H9 (cell line): Measurements from ENCODE around the gene TTN. TPM values are rescaled to one million over a fixed set of nuclear protein-coding genes. Genes with fewer than 3 reads are reported as not detected.

Source experiments
- DNase-seq: peaks from one replicate; pipeline ENCODE4 v3.0.0-alpha.2; 2017
- H2AFZ ChIP-seq: one replicate; pipeline ENCODE4 v1.6.1; 2013; ENCODE audit warnings: mild to moderate bottlenecking, low read length, control low read depth, moderate library complexity
- H2AK5ac ChIP-seq: 2 replicates; pipeline ENCODE4 v1.6.1; 2013; ENCODE audit warnings: low read length, control low read depth, mixed read lengths; ENCODE audit not compliant: insufficient read length
- H2BK120ac ChIP-seq: one replicate; pipeline ENCODE4 v1.6.1; 2013; ENCODE audit warnings: low read depth, mild to moderate bottlenecking, low read length, control low read depth, inconsistent platforms; ENCODE audit not compliant: poor library complexity, severe bottlenecking
- H2BK12ac ChIP-seq: 2 replicates; pipeline ENCODE4 v1.6.1; 2013; ENCODE audit warnings: low read length, control low read depth, mixed read lengths, low read depth; ENCODE audit not compliant: insufficient read length
- H2BK15ac ChIP-seq: 2 replicates; pipeline ENCODE4 v1.6.1; 2013; ENCODE audit warnings: low read depth, low read length, control low read depth
- H2BK20ac ChIP-seq: one replicate; pipeline ENCODE4 v1.6.1; 2013; ENCODE audit warnings: low read depth, mild to moderate bottlenecking, low read length, control low read depth, inconsistent platforms; ENCODE audit not compliant: poor library complexity, severe bottlenecking
- H2BK5ac ChIP-seq: 2 replicates; pipeline ENCODE4 v1.6.1; 2013; ENCODE audit warnings: low read length, control low read depth, mixed read lengths; ENCODE audit not compliant: insufficient read length
- H3K14ac ChIP-seq: 2 replicates; pipeline ENCODE4 v1.6.1; 2013; ENCODE audit warnings: low read length, control low read depth; ENCODE audit not compliant: insufficient read depth
- H3K18ac ChIP-seq: 2 replicates; pipeline ENCODE4 v1.6.1; 2013; ENCODE audit warnings: low read depth, mild to moderate bottlenecking, mixed read lengths, low read length, control low read depth; ENCODE audit not compliant: insufficient read length
- H3K23ac ChIP-seq: 2 replicates; pipeline ENCODE4 v1.6.1; 2013; ENCODE audit warnings: low read length, control low read depth, mixed read lengths, low read depth; ENCODE audit not compliant: insufficient read length
- H3K23me2 ChIP-seq: 2 replicates; pipeline ENCODE4 v1.6.1; 2013; ENCODE audit warnings: low read depth, mild to moderate bottlenecking, mixed read lengths, low read length, control low read depth; ENCODE audit not compliant: insufficient read length, poor library complexity, severe bottlenecking
- H3K27ac ChIP-seq: 2 replicates; pipeline ENCODE4 v1.5.1; 2013; ENCODE audit warnings: low read length, control low read depth, mixed read lengths, low read depth; ENCODE audit not compliant: insufficient read length
- H3K27me3 ChIP-seq: 2 replicates; pipeline ENCODE4 v1.6.1; 2013; ENCODE audit warnings: low read length, control low read depth, inconsistent platforms; ENCODE audit not compliant: insufficient read depth
- H3K4ac ChIP-seq: 2 replicates; pipeline ENCODE4 v1.6.1; 2013; ENCODE audit warnings: low read depth, mild to moderate bottlenecking, control low read depth, inconsistent platforms, low read length, moderate library complexity
- H3K4me1 ChIP-seq: 2 replicates; pipeline ENCODE4 v1.6.1; 2013; ENCODE audit warnings: low read length, control low read depth, inconsistent platforms; ENCODE audit not compliant: insufficient read depth
- H3K4me2 ChIP-seq: 2 replicates; pipeline ENCODE4 v1.6.1; 2013; ENCODE audit warnings: low read length, control low read depth, mixed read lengths; ENCODE audit not compliant: insufficient read length, insufficient read depth
- H3K56ac ChIP-seq: 2 replicates; pipeline ENCODE4 v1.6.1; 2013; ENCODE audit warnings: low read depth, mild to moderate bottlenecking, mixed read lengths, low read length, control low read depth; ENCODE audit not compliant: insufficient read length
- H3K79me1 ChIP-seq: 2 replicates; pipeline ENCODE4 v1.6.1; 2013; ENCODE audit warnings: low read depth, mild to moderate bottlenecking, moderate library complexity, low read length, control low read depth, inconsistent platforms; ENCODE audit not compliant: insufficient read depth, poor library complexity, severe bottlenecking
- H3K79me2 ChIP-seq: 2 replicates; pipeline ENCODE4 v1.6.1; 2013; ENCODE audit warnings: low read length, control low read depth, inconsistent platforms; ENCODE audit not compliant: insufficient read depth
- H3K9ac ChIP-seq: 2 replicates; pipeline ENCODE4 v1.6.1; 2013; ENCODE audit warnings: low read length, control low read depth, mixed read lengths; ENCODE audit not compliant: insufficient read length; ENCODE audit errors: extremely low read depth
- H3K9me3 ChIP-seq: one replicate; pipeline ENCODE4 v1.6.1; 2013; ENCODE audit warnings: low read depth, low read length, inconsistent platforms; ENCODE audit not compliant: control insufficient read depth
- H3T11ph ChIP-seq: one replicate; pipeline ENCODE4 v1.6.1; 2013; ENCODE audit warnings: mild to moderate bottlenecking, low read length, control low read depth, inconsistent platforms
- H4K20me1 ChIP-seq: one replicate; pipeline ENCODE4 v1.6.1; 2013; ENCODE audit not compliant: control insufficient read depth, insufficient read length, insufficient read depth
- H4K5ac ChIP-seq: 2 replicates; pipeline ENCODE4 v1.6.1; 2013; ENCODE audit warnings: low read depth, mild to moderate bottlenecking, mixed read lengths, low read length, control low read depth; ENCODE audit not compliant: insufficient read length
- H4K8ac ChIP-seq: replicated peaks from 2 replicates; pipeline ENCODE4 v1.6.1; 2013; ENCODE audit warnings: low read length, control low read depth, mixed read lengths, low read depth; ENCODE audit not compliant: insufficient read length
- H4K91ac ChIP-seq: 2 replicates; pipeline ENCODE4 v1.6.1; 2013; ENCODE audit warnings: low read depth, mild to moderate bottlenecking, moderate library complexity, mixed read lengths, low read length, control low read depth; ENCODE audit not compliant: insufficient read length
- H3K27ac Mint-ChIP-seq, 3 experiments: 2 replicates in 2 of 3; 3 replicates in 1 of 3; pipeline ENCODE4 v1.8.0; 2020 to 2021; ENCODE audit warnings: mixed read lengths in 3 of 3, mild to moderate bottlenecking in 1 of 3, moderate library complexity in 1 of 3
- H3K27me3 Mint-ChIP-seq: 2 replicates; pipeline ENCODE4 v1.8.0; 2021; ENCODE audit warnings: low read depth, mild to moderate bottlenecking, moderate library complexity, mixed read lengths
- H3K36me3 Mint-ChIP-seq, 3 experiments: 2 replicates in 2 of 3; 3 replicates in 1 of 3; pipeline ENCODE4 v1.8.0; 2020 to 2021; ENCODE audit warnings: low read depth in 3 of 3, mixed read lengths in 3 of 3; ENCODE audit not compliant: insufficient read depth in 1 of 3
- H3K4me1 Mint-ChIP-seq, 2 experiments: 2 replicates each; pipeline ENCODE4 v1.8.0; 2020; ENCODE audit warnings: mixed read lengths in 2 of 2
- H3K4me3 Mint-ChIP-seq, 2 experiments: 2 replicates in 1 of 2; 3 replicates in 1 of 2; pipeline ENCODE4 v1.8.0; 2020 to 2021; ENCODE audit warnings: mild to moderate bottlenecking in 2 of 2, mixed read lengths in 2 of 2, moderate library complexity in 1 of 2
- H3K9me3 Mint-ChIP-seq, 2 experiments: 2 replicates in 1 of 2; 3 replicates in 1 of 2; pipeline ENCODE4 v1.8.0; 2020; ENCODE audit warnings: mild to moderate bottlenecking in 2 of 2, mixed read lengths in 2 of 2, moderate library complexity in 1 of 2
- WGBS: extraction: QIAGEN DNeasy Blood & Tissue Kit; methylation state at CpG from one replicate; pipeline ENCODE4 v1.1.7; 2013; ENCODE audit warnings: missing lambda C conversion rate, low lambda C conversion rate, mixed read lengths; ENCODE audit not compliant: insufficient read length; ENCODE audit errors: extremely low coverage; 5-methylcytosine and 5-hydroxymethylcytosine counted together
- total RNA-seq: library from RNA; stranded (reverse); gene quantifications from 2 replicates; pipeline ENCODE4 v1.2.1, GENCODE V29; 2021
- TF ChIP-seq, protein P1 (sequence below): fragments of 200-600 bp; sonication (generic); conservative IDR thresholded peaks from 3 replicates; pipeline ENCODE4 v1.8.0; 2021; ENCODE audit warnings: antibody characterized with exemption, mild to moderate bottlenecking

TTN gene
- total RNA-seq, 1 experiment from 2014 or later, result 0.70 TPM

DNA sequence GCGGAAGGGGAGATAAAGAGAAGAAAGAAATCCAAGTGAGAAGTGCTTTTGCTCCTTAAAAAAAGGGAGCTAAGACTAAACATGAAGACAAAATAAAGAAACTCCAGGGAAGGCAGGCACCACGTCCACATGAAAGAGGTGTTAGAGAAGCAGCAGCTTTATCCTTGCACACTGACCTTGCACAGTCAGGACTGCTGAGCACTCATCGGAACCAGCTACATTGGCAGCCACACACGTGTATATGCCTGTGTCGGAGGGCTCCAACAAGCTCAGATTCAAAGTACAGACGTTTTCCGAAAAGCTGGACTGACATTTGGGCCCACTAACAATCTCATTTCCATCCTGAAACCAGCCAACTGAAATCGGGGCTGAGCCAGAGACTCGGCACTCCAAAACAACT, 88.2 kb downstream of the TTN start:
- Histone ChIP-seq H2BK5ac (no peak overlapping the region), H3K9ac (no peak overlapping the region), H2BK12ac (no peak overlapping the region), H2BK20ac (no peak overlapping the region), H3K4me1 (peaks cover 6% of the 10 kb centered on the region), H3T11ph (no peak overlapping the region), H4K20me1 (no peaks in the 10 kb centered on the region), H3K27ac (no peak overlapping the region), H3K27me3 (no peaks in the 10 kb centered on the region), H2BK15ac (no peak overlapping the region), H3K79me1 (no peaks in the 10 kb centered on the region), H3K4me2 (no peak overlapping the region), H3K18ac (no peak overlapping the region), H3K79me2 (no peaks in the 10 kb centered on the region), H2AFZ (no peak overlapping the region), H4K8ac (no peak overlapping the region), H3K23me2 (no peaks in the 10 kb centered on the region), H3K14ac (no peak overlapping the region), H3K9me3 (no peaks in the 10 kb centered on the region), H3K56ac (no peak overlapping the region), H3K4ac (no peak overlapping the region), H4K5ac (no peak overlapping the region), H4K91ac (no peak overlapping the region), H2BK120ac (no peak overlapping the region), H2AK5ac (no peak overlapping the region), H3K23ac (no peak overlapping the region)
- no peak overlapping the region for H3K4me3 Mint-ChIP-seq
- peaks cover 2% of the 10 kb centered on the region; the same call in 1 of the 2 replicates for H3K27me3 Mint-ChIP-seq
- no peak overlapping the region; a peak in 1 of 7 replicates for H3K27ac Mint-ChIP-seq
- no peaks in the 10 kb centered on the region for H3K9me3 Mint-ChIP-seq
- no CpG with 5 or more reads among the region's 9 CpGs for WGBS
- TF ChIP-seq, protein P1, sequence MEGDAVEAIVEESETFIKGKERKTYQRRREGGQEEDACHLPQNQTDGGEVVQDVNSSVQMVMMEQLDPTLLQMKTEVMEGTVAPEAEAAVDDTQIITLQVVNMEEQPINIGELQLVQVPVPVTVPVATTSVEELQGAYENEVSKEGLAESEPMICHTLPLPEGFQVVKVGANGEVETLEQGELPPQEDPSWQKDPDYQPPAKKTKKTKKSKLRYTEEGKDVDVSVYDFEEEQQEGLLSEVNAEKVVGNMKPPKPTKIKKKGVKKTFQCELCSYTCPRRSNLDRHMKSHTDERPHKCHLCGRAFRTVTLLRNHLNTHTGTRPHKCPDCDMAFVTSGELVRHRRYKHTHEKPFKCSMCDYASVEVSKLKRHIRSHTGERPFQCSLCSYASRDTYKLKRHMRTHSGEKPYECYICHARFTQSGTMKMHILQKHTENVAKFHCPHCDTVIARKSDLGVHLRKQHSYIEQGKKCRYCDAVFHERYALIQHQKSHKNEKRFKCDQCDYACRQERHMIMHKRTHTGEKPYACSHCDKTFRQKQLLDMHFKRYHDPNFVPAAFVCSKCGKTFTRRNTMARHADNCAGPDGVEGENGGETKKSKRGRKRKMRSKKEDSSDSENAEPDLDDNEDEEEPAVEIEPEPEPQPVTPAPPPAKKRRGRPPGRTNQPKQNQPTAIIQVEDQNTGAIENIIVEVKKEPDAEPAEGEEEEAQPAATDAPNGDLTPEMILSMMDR, result no peak
- peaks cover 18 to 19% of the 10 kb centered on the region in 2 experiments for H3K4me1 Mint-ChIP-seq
- no peak for DNase-seq
- no peaks in the 10 kb centered on the region for H3K36me3 Mint-ChIP-seq
